GM18517 (cell line): ENCODE data around the gene EFCAB11.

Experiments
- ATAC-seq: cut with Tn5 transposase; IDR thresholded peaks from one replicate; pipeline ENCODE4 v1.9.1; 2021; ENCODE audit warnings: mild to moderate bottlenecking, moderate library complexity; ENCODE audit not compliant: unreplicated experiment

Gene EFCAB11

GRCh38 chr14:89957791-89958190, 3.3 kb upstream of the EFCAB11 start:
- no peak for ATAC-seq

GRCh38 chr14:89957376-89957775, 2.8 kb upstream of the EFCAB11 start:
- ATAC-seq, result no peak

DNA sequence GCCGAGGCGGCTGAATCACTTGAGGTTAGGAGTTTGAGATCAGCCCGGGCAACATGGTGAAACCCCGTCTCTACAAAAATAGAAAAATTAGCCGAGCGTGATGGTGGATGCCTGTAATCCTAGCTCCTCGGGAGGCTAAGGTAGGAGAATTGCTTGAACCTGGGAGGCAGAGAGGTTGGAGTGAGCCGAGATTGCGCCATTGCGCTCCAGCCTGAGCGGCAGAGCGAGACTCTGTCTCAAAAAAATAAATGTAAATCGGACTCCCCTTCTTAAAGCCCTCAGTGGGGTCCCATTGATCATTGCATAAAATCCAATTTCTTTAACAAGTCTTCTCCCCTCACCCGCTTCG, 2.1 kb upstream of the EFCAB11 start:
- ATAC-seq, result no peak

GRCh38 chr14:89955745-89956660, 1.5 kb upstream of the EFCAB11 start, which contains the start of gene TDP1:
TDP1 (plus strand) TSS chr14:89955927; CDS start chr14:89963115, 7,188 bp downstream.
- peak; percentile 46 for ATAC-seq

- ATAC-seq, result peak; percentile 21
These were observed 653 bp upstream of the EFCAB11 start for GRCh38 chr14:89955022-89955744.

- ATAC-seq, result no peak
These were observed 928 bp downstream of the EFCAB11 start for GRCh38 chr14:89953602-89954001.

- ATAC-seq, result no peak
These were observed 2.0 kb downstream of the EFCAB11 start for GRCh38 chr14:89952576-89952975.

GRCh38 chr14:89947344-89947743, 7.2 kb downstream of the EFCAB11 start:
- no peak for ATAC-seq

GRCh38 chr14:89941830-89942377, 12.6 kb downstream of the EFCAB11 start:
- no peak for ATAC-seq

- ATAC-seq, result no peak
These were observed 17.8 kb downstream of the EFCAB11 start for GRCh38 chr14:89936654-89937185.

- ATAC-seq, result no peak
These were observed 21.5 kb downstream of the EFCAB11 start for GRCh38 chr14:89933002-89933401.

GRCh38 chr14:89927186-89927865, 27.2 kb downstream of the EFCAB11 start:
- no peak for ATAC-seq

GRCh38 chr14:89926694-89927093, 27.8 kb downstream of the EFCAB11 start:
- ATAC-seq, result no peak

GRCh38 chr14:89924268-89924667, 30.3 kb downstream of the EFCAB11 start:
- no peak for ATAC-seq

DNA sequence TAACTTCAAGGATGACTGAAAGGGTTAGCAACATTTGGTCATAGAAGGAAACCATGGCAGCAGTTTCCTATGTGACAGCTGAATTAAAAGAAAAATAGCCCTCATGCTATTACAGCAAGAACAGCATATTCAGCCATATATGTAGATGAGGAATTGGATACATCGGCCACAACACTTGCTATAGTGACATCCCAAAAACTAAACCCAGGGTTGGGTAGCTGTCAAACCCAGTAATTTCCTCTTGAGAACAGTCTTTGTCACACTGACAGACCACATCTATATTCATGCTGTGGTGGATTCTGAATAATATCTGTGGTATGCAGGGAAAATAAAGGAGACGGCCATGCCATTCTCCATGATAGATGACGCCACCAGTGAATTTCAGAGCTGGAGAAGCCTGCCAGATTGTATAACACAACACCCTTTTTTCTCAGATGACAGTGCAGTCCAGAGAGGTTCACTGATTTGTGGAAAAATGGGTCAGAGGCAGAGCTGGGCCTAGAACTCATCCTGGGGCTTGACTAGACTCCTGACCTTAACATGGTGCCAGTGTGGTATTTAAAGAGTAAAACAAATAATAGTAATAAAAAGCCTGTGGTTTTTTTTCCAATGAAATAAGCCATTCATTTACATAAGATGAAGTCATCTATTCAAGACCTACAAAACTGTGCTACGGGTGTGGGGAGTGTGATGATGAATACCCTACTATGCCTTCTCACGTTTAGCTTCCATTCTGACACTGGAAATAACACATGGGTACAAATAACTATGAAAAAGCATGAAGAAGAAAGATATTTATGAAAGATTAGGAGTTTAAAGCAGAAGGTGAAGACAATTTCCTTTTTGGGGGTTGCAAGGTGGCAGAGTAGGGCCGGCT, 32.3 kb downstream of the EFCAB11 start:
- no peak for ATAC-seq

DNA sequence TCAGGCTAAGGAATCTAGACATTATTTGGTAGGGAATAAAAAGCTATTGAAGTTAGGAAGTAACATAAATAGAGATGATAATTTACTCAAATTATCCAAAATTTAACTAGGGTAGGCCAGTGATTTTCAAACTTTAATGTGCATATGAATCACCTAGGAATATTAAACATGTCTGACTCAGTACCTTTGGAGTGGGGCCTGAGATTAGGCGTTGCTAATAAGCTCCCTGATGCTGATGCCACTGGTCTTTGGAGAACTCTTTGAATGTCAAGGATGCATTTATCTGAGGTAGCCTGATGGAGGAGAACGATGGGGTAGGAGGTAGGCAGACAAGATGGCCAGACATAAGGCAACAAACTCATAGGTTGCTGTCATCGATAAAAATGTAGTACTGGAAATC, 33.2 kb downstream of the EFCAB11 start:
- ATAC-seq, result no peak

GRCh38 chr14:89920056-89920455, 34.5 kb downstream of the EFCAB11 start:
- no peak for ATAC-seq

DNA sequence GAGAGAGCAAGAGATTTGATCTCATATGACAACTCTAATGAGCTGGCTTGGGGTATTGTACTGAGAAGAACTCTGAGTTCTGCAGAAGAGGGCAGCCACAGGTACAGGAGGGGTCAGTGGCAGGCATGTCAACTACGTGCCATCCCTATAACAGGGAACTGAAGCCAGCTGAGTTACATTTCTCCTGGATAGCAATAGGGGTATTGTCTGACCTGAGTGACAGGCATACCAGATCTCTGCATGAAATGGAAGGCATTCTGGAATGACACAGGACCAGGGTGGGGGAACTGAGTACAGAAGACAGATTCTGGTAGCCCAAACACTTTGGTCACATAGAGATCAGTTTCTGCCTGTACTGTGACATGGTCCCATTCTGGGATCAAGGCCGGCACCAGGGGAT, 35.8 kb downstream of the EFCAB11 start:
- no peak for ATAC-seq

DNA sequence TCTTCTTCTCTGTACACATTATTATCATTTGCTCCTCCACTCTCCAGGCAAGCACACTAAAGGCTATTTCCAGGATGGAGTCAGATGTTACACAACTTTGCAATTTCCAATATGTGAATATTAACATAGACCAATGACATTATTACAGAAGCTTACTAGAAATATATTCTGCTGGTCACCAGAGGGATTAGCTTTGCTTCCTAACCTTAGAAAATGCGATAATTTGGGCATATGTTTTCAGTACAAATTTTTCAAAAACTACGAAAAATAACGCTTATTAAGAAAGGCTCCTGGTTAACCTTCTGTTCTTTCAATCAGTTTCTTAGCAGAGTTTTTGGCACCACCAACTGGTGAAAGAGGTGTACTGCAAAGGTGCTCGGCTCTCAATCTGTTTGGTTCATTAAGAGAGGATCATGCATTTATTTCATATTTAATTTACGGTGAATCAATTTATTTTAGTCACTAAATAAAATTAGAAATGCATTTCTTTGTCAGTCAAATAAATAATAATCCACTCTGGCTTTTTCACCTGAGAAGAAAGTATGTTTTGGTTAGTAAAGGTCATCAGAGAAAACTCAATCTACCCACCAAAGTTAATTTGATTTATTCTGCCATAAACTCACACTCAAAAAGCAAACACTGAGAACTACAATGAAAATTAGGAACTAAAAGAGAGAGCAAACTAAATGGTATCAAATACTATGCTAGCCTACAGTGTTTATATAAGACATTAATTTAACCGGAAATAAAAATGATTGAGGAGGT, 39.2 kb downstream of the EFCAB11 start:
- ATAC-seq, result no peak
